Stimulated activated CD4-positive, alpha-beta T cell treated with anti-CD3 and anti-CD28 coated beads, Interleukin-15, amount 100 ng/mL, for 1 hour (primary cell): ENCODE data around the gene CWF19L1.

ENCODE experiments used
- DNase-seq, 2 donors: peaks; one replicate each; pipeline ENCODE4 v3.0.0-alpha.2; 2020; ENCODE audit warnings: low read depth in 1 of 2, low spot score in 1 of 2

The CWF19L1 gene

GRCh38 chr10:100253041-100253440 lies 14.4 kb downstream of the CWF19L1 start:
- DNase-seq, result no peak

GRCh38 chr10:100248820-100249219 lies 18.6 kb downstream of the CWF19L1 start:
- no peak for DNase-seq

- no peak for DNase-seq
Observed at GRCh38 chr10:100245484-100246220, 21.8 kb downstream of the CWF19L1 start.

- no peak for DNase-seq
Observed at GRCh38 chr10:100239851-100240250, 27.6 kb downstream of the CWF19L1 start.

GRCh38 chr10:100238429-100238828 lies 29.0 kb downstream of the CWF19L1 start:
- DNase-seq, result no peak

- DNase-seq, result no peak
Observed at GRCh38 chr10:100232101-100232500, 35.3 kb downstream of the CWF19L1 start.

- DNase-seq, result no peak
Observed at GRCh38 chr10:100229819-100230422, 37.5 kb downstream of the CWF19L1 start.

- no peak for DNase-seq
Observed at GRCh38 chr10:100223879-100224278, 43.6 kb downstream of the CWF19L1 start.

GRCh38 chr10:100222529-100222928 lies 44.9 kb downstream of the CWF19L1 start:
- no peak for DNase-seq

GRCh38 chr10:100216006-100216405 lies 51.4 kb downstream of the CWF19L1 start:
- no peak for DNase-seq

GRCh38 chr10:100209303-100209702 lies 58.1 kb downstream of the CWF19L1 start:
- no peak for DNase-seq

- DNase-seq, result no peak
Observed at GRCh38 chr10:100208276-100208675, 59.2 kb downstream of the CWF19L1 start.

GRCh38 chr10:100204370-100204769 lies 63.1 kb downstream of the CWF19L1 start:
- no peak for DNase-seq

- no peak for DNase-seq
Observed at GRCh38 chr10:100201549-100201948, 65.9 kb downstream of the CWF19L1 start.

- DNase-seq, result no peak
Observed at GRCh38 chr10:100194711-100195110, 72.7 kb downstream of the CWF19L1 start.

GRCh38 chr10:100192350-100192749 lies 75.1 kb downstream of the CWF19L1 start:
- DNase-seq, result no peak

- DNase-seq, result peak in 1 of 2 donors; percentile 5
Observed at GRCh38 chr10:100186253-100187212, 80.9 kb downstream of the CWF19L1 start.

GRCh38 chr10:100185364-100186252 lies 81.8 kb downstream of the CWF19L1 start, which contains the start of gene ERLIN1:
TSS of gene ERLIN1 (minus strand) at chr10:100186029. CDS start at chr10:100185626, 403 bp downstream.
- DNase-seq, result peak; percentile 83 to 95

GRCh38 chr10:100184840-100185239 lies 82.6 kb downstream of the CWF19L1 start:
- no peak for DNase-seq

- DNase-seq, result no peak
Observed at GRCh38 chr10:100184426-100184825, 83.0 kb downstream of the CWF19L1 start.

- no peak for DNase-seq
Observed at GRCh38 chr10:100183481-100183880, 84.0 kb downstream of the CWF19L1 start.
